K562 (cell line): Measurements from ENCODE around the gene B2M. TPM values are rescaled to one million over a fixed set of nuclear protein-coding genes. Genes with fewer than 3 reads are reported as not detected.
A peak's percentile ranks its signal among the peaks of the same experiment; 100 is the strongest.

Source experiments
- CEBPB ChIP-seq: fragments of 450-650 bp; IDR thresholded peaks from 2 replicates; pipeline ENCODE4 v1.6.1; 2016; ENCODE audit warnings: missing genetic modification characterization, missing compliant biosample characterization
- CEBPG ChIP-seq, 3 experiments: fragments of 200-800 bp in 1 of 3; sonication (Bioruptor generic) in 1 of 3; sonication (generic) in 1 of 3; formaldehyde crosslinking in 1 of 3; IDR thresholded peaks in 2 of 3; conservative IDR thresholded peaks in 1 of 3; 2 replicates each; pipeline versions ENCODE4 v1.6.1 to v1.8.0; 2016 to 2022; ENCODE audit warnings: missing compliant biosample characterization in 2 of 3, missing genetic modification characterization in 2 of 3, mild to moderate bottlenecking in 1 of 3, missing genetic modification reagents in 1 of 3
- HNRNPUL1 ChIP-seq: fragments of 200-400 bp; formaldehyde crosslinking; IDR thresholded peaks from 2 replicates; pipeline ENCODE4 v1.6.1; 2017; ENCODE audit warnings: low read length
- MBD2 ChIP-seq: sonication (generic); IDR thresholded peaks from 2 replicates; pipeline ENCODE4 v1.6.1; 2016; ENCODE audit warnings: low read depth, borderline replicate concordance
- NFRKB ChIP-seq: fragments of 450-650 bp; IDR thresholded peaks from 2 replicates; pipeline ENCODE4 v1.6.1; 2016; ENCODE audit warnings: low read depth
- PREB ChIP-seq: sonication (generic); formaldehyde crosslinking; IDR thresholded peaks from 2 replicates; pipeline ENCODE4 v1.8.1; 2023; ENCODE audit warnings: mild to moderate bottlenecking, missing genetic modification reagents
- ZNF311 ChIP-seq: fragments of 250-450 bp; sonication (Bioruptor Pico); IDR thresholded peaks from 2 replicates; pipeline ENCODE4 v1.4.0; 2020; ENCODE audit warnings: mild to moderate bottlenecking, moderate library complexity
- ZNF444 ChIP-seq: fragments of 250-450 bp; sonication (Bioruptor Pico); IDR thresholded peaks from 2 replicates; pipeline ENCODE4 v1.4.0; 2020; ENCODE audit warnings: mild to moderate bottlenecking, moderate library complexity
- polyA plus RNA-seq, 8 experiments: library from polyadenylated mRNA; depleted of rRNA in 4 of 8; stranded (reverse) in 5 of 8; unstranded in 3 of 8; fragments of >200 nt; fragmentation: Nextera tagmentation in 2 of 8; fragmentation: Illumina TruSeq in 1 of 8; extraction: Ambion mirVana in 2 of 8; extraction: Trizol in 1 of 8; gene quantifications; 2 replicates each; pipeline versions ENCODE4 v1.2.1 to v1.2.3, GENCODE V29; 2011 to 2014; ENCODE audit warnings: inconsistent platforms in 1 of 8, missing spikeins in 1 of 8
- total RNA-seq, 7 experiments: library from RNA; depleted of rRNA in 6 of 7; stranded (reverse); fragments of >200 nt in 6 of 7; fragmentation: Illumina TruSeq in 2 of 7; extraction: Trizol in 2 of 7; gene quantifications; 2 replicates each; pipeline versions ENCODE4 v1.2.1 to v1.2.3, GENCODE V29; 2011 to 2021; ENCODE audit warnings: low replicate concordance in 1 of 7

Gene B2M
- total and polyA plus RNA-seq, 9 of the 15 experiments (the other 6 are each of a cell fraction or from before 2014, with no cell fraction given): 460 to 3,138 (median 1,032) TPM

- TF ChIP-seq CEBPG (CRISPR knock-in tag; IDR thresholded peaks at IDR 0.05): no peak
- TF ChIP-seq CEBPG (tag; conservative IDR thresholded peaks at IDR 0.05 in 1 of 2, IDR thresholded peaks at IDR 0.05 in 1 of 2): peak; percentile 71 to 85
- TF ChIP-seq MBD2: no peak
- TF ChIP-seq HNRNPUL1: no peak
- no peak for TF ChIP-seq ZNF444
- TF ChIP-seq NFRKB: 0 out of 2 replicates have a peak, but pooled peaks have one; percentile 7
- 0 out of 2 replicates have a peak, but pooled peaks have one; percentile 9 for TF ChIP-seq PREB (CRISPR knock-in tag)
- TF ChIP-seq CEBPB (tag): peak; percentile 88
- no peak for TF ChIP-seq ZNF311 (CRISPR knock-in tag)
- TF ChIP-seq, all 486 proteins: peak for 10
These were observed 18.3 kb downstream of the B2M start (continued) for GRCh38 chr15:44729408-44730127.
